Mesothelial cell of epicardium (in vitro differentiated cells): ENCODE measurements around the gene TSPO. TPM values are rescaled to one million over a fixed set of nuclear protein-coding genes. Genes with fewer than 3 reads are reported as not detected.

Experiments
- DNase-seq, 2 experiments: peaks; one replicate each; pipeline ENCODE4 v3.0.0; 2021; ENCODE audit warnings: low spot score in 2 of 2; ENCODE audit not compliant: unreplicated experiment in 2 of 2
- H3K27ac Mint-ChIP-seq: 2 replicates; pipeline ENCODE4 v1.8.0; 2021; ENCODE audit warnings: mixed read lengths
- H3K27me3 Mint-ChIP-seq: 2 replicates; pipeline ENCODE4 v1.8.0; 2021; ENCODE audit warnings: low read depth, mixed read lengths
- H3K36me3 Mint-ChIP-seq: 2 replicates; pipeline ENCODE4 v1.8.0; 2021; ENCODE audit warnings: mixed read lengths
- H3K4me1 Mint-ChIP-seq: 2 replicates; pipeline ENCODE4 v1.8.0; 2021; ENCODE audit warnings: mixed read lengths
- H3K4me3 Mint-ChIP-seq: 2 replicates; pipeline ENCODE4 v1.8.0; 2021; ENCODE audit warnings: mild to moderate bottlenecking, moderate library complexity, mixed read lengths
- H3K9me3 Mint-ChIP-seq: 2 replicates; pipeline ENCODE4 v1.8.0; 2021; ENCODE audit warnings: mixed read lengths
- CTCF ChIP-seq: fragments of 200-600 bp; sonication (generic); IDR thresholded peaks from one replicate; pipeline ENCODE4 v1.5.0; 2021; ENCODE audit warnings: antibody characterized with exemption; ENCODE audit not compliant: unreplicated experiment
- total RNA-seq: library from RNA; stranded (reverse); gene quantifications from 3 replicates; pipeline ENCODE4 v1.2.1, GENCODE V29; 2021

Gene TSPO
- total RNA-seq, 1 donor from 2014 or later, result 44.9 TPM

- H3K4me3 Mint-ChIP-seq, result no peak overlapping the region
- TF ChIP-seq CTCF, result no peak
- DNase-seq, result no peak
- H3K4me1 Mint-ChIP-seq, result peaks cover 12% of the 10 kb centered on the region
- no peaks in the 10 kb centered on the region for H3K27me3 Mint-ChIP-seq
- H3K27ac Mint-ChIP-seq, result no peak overlapping the region
- no peaks in the 10 kb centered on the region for H3K36me3 Mint-ChIP-seq
- H3K9me3 Mint-ChIP-seq, result no peaks in the 10 kb centered on the region
Observed at GRCh38 chr22:43154887-43155536, 3.7 kb downstream of the TSPO start.

GRCh38 chr22:43155789-43156188 is 4.4 kb downstream of the TSPO start:
- Mint-ChIP-seq H3K9me3 (no peaks in the 10 kb centered on the region), H3K27me3 (no peaks in the 10 kb centered on the region)

GRCh38 chr22:43156413-43156812 is 5.1 kb downstream of the TSPO start:
- no peak for DNase-seq
- Mint-ChIP-seq H3K4me1 (peaks cover 7% of the 10 kb centered on the region), H3K36me3 (no peaks in the 10 kb centered on the region), H3K27me3 (no peaks in the 10 kb centered on the region), H3K4me3 (no peak overlapping the region), H3K27ac (no peak overlapping the region), H3K9me3 (no peaks in the 10 kb centered on the region)
- TF ChIP-seq CTCF, result no peak

More at GRCh38 chr22:43155789-43156188, 4.4 kb downstream of the TSPO start:
- Mint-ChIP-seq H3K36me3 (no peaks in the 10 kb centered on the region), H3K27ac (no peak overlapping the region), H3K4me3 (no peak overlapping the region), H3K4me1 (peaks cover 11% of the 10 kb centered on the region)
- TF ChIP-seq CTCF, result no peak
- DNase-seq, result no peak

GRCh38 chr22:43157874-43158546 is 6.7 kb downstream of the TSPO start:
- no peak overlapping the region for H3K4me3 Mint-ChIP-seq
- no peaks in the 10 kb centered on the region for H3K9me3 Mint-ChIP-seq
- H3K36me3 Mint-ChIP-seq, result no peaks in the 10 kb centered on the region
- H3K27ac Mint-ChIP-seq, result no peak overlapping the region
- no peaks in the 10 kb centered on the region for H3K27me3 Mint-ChIP-seq
- TF ChIP-seq CTCF, result no peak
- H3K4me1 Mint-ChIP-seq, result peaks cover 1% of the 10 kb centered on the region
- no peak for DNase-seq

GRCh38 chr22:43158778-43159483 is 7.6 kb downstream of the TSPO start:
- no peaks in the 10 kb centered on the region for H3K9me3 Mint-ChIP-seq
- H3K36me3 Mint-ChIP-seq, result no peaks in the 10 kb centered on the region
- no peak for DNase-seq
- no peaks in the 10 kb centered on the region for H3K4me1 Mint-ChIP-seq
- no peak for TF ChIP-seq CTCF
- H3K4me3 Mint-ChIP-seq, result no peak overlapping the region
- H3K27ac Mint-ChIP-seq, result no peak overlapping the region
- H3K27me3 Mint-ChIP-seq, result no peaks in the 10 kb centered on the region
